Stimulated activated naive B cell treated with anti-CD40 and anti-IgM and Interleukin-4, amounts not matched to agents 10 μg/mL and 1 μg/mL and 100 μg/mL, for 72 hours (primary cell): Measurements from ENCODE around the gene CPT1B.

ENCODE experiments used
- ATAC-seq, 2 donors: fragments of 150-1000 bp; cut with Tn5 transposase; replicated peaks; 2 replicates each; pipeline ENCODE4 v1.10.0; 2021; ENCODE audit warnings: moderate library complexity in 1 of 2
- DNase-seq: peaks from one replicate; pipeline ENCODE4 v3.0.0; 2021
- H3K27ac Mint-ChIP-seq: one replicate; pipeline ENCODE4 v1.8.0; 2022; ENCODE audit warnings: mild to moderate bottlenecking, mixed read lengths
- H3K27me3 Mint-ChIP-seq, 2 donors: one replicate each; pipeline ENCODE4 v1.8.0; 2022; ENCODE audit warnings: mixed read lengths in 2 of 2
- H3K36me3 Mint-ChIP-seq, 2 donors: one replicate each; pipeline ENCODE4 v1.8.0; 2022; ENCODE audit warnings: mixed read lengths in 2 of 2, mild to moderate bottlenecking in 1 of 2
- H3K4me1 Mint-ChIP-seq, 2 donors: one replicate each; pipeline ENCODE4 v1.8.0; 2022; ENCODE audit warnings: mixed read lengths in 2 of 2, mild to moderate bottlenecking in 1 of 2
- H3K4me3 Mint-ChIP-seq, 2 donors: one replicate each; pipeline ENCODE4 v1.8.0; 2022; ENCODE audit warnings: mild to moderate bottlenecking in 2 of 2, mixed read lengths in 2 of 2, moderate library complexity in 1 of 2
- H3K9me3 Mint-ChIP-seq, 2 donors: one replicate each; pipeline ENCODE4 v1.8.0; 2022; ENCODE audit warnings: mixed read lengths in 2 of 2, mild to moderate bottlenecking in 1 of 2

The CPT1B gene

GRCh38 chr22:50585238-50585637, 7.0 kb upstream of the CPT1B start:
- H3K36me3 Mint-ChIP-seq, result peaks cover 9 to 13% of the 10 kb centered on the region in 2 donors
- H3K27ac Mint-ChIP-seq, result no peak overlapping the region
- ATAC-seq, result no peak
- no peak overlapping the region for H3K4me3 Mint-ChIP-seq
- no peaks in the 10 kb centered on the region for H3K27me3 Mint-ChIP-seq
- peaks cover 10 to 23% of the 10 kb centered on the region in 2 donors for H3K4me1 Mint-ChIP-seq
- no peak for DNase-seq
- no peaks in the 10 kb centered on the region for H3K9me3 Mint-ChIP-seq

- DNase-seq (no peak), ATAC-seq (no peak)
- Mint-ChIP-seq H3K27ac (no peak overlapping the region), H3K4me3 (peak overlapping the region; percentile 89), H3K27me3 (no peaks in the 10 kb centered on the region), H3K4me1 (peaks cover 15 to 29% of the 10 kb centered on the region in 2 donors), H3K9me3 (no peaks in the 10 kb centered on the region), H3K36me3 (peaks cover 17 to 21% of the 10 kb centered on the region in 2 donors)
Observed at GRCh38 chr22:50584106-50585096, 6.2 kb upstream of the CPT1B start.

GRCh38 chr22:50583294-50583861, 5.2 kb upstream of the CPT1B start:
- Mint-ChIP-seq H3K4me3 (peak overlapping the region; percentile 89), H3K27me3 (no peaks in the 10 kb centered on the region), H3K9me3 (no peaks in the 10 kb centered on the region), H3K36me3 (peaks cover 21 to 24% of the 10 kb centered on the region in 2 donors), H3K4me1 (peaks cover 15 to 32% of the 10 kb centered on the region in 2 donors), H3K27ac (peak overlapping the region; percentile 76)
- DNase-seq (no peak), ATAC-seq (peak; percentile 31 to 32)

GRCh38 chr22:50582493-50583293, 4.5 kb upstream of the CPT1B start, which contains the start of gene CHKB:
Gene CHKB, minus strand, starts transcription at chr22:50582849. Its CDS starts 68 bp downstream, at chr22:50582781.
- Mint-ChIP-seq H3K27ac (peak within 1 kb of the TSS; percentile 98), H3K4me3 (peak within 1 kb of the TSS; percentile 89), H3K27me3 (no peaks in the 10 kb centered on the region), H3K4me1 (peaks cover 15 to 32% of the 10 kb centered on the region in 2 donors), H3K9me3 (no peaks in the 10 kb centered on the region), H3K36me3 (peaks cover 22 to 24% of the 10 kb centered on the region in 2 donors)
- DNase-seq (peak; percentile 99), ATAC-seq (peak; percentile 94 to 95)

- Mint-ChIP-seq H3K27me3 (no peaks in the 10 kb centered on the region), H3K4me3 (peak overlapping the region; percentile 89), H3K36me3 (peaks cover 28 to 30% of the 10 kb centered on the region in 2 donors), H3K4me1 (peaks cover 18 to 32% of the 10 kb centered on the region in 2 donors), H3K27ac (peak overlapping the region; percentile 85), H3K9me3 (no peaks in the 10 kb centered on the region)
- DNase-seq (no peak), ATAC-seq (peak in 1 of 2 donors; percentile 13)
Observed at GRCh38 chr22:50581950-50582492, 3.8 kb upstream of the CPT1B start.

GRCh38 chr22:50581031-50581949, 3.1 kb upstream of the CPT1B start:
- peak overlapping the region; percentile 89 for H3K4me3 Mint-ChIP-seq
- DNase-seq, result no peak
- H3K9me3 Mint-ChIP-seq, result no peaks in the 10 kb centered on the region
- peak overlapping the region; percentile 85 for H3K27ac Mint-ChIP-seq
- H3K4me1 Mint-ChIP-seq, result peaks cover 18 to 32% of the 10 kb centered on the region in 2 donors
- peaks cover 29 to 37% of the 10 kb centered on the region in 2 donors for H3K36me3 Mint-ChIP-seq
- H3K27me3 Mint-ChIP-seq, result no peaks in the 10 kb centered on the region
- ATAC-seq, result no peak

GRCh38 chr22:50579752-50580151, 1.5 kb upstream of the CPT1B start:
- no peaks in the 10 kb centered on the region for H3K9me3 Mint-ChIP-seq
- DNase-seq, result no peak
- no peak overlapping the region for H3K4me3 Mint-ChIP-seq
- ATAC-seq, result no peak
- H3K27me3 Mint-ChIP-seq, result no peaks in the 10 kb centered on the region
- no peak overlapping the region for H3K27ac Mint-ChIP-seq
- peaks cover 35 to 43% of the 10 kb centered on the region in 2 donors for H3K36me3 Mint-ChIP-seq
- H3K4me1 Mint-ChIP-seq, result peaks cover 18 to 32% of the 10 kb centered on the region in 2 donors

- no peak overlapping the region for H3K4me3 Mint-ChIP-seq
- DNase-seq, result no peak
- peaks cover 18 to 31% of the 10 kb centered on the region in 2 donors for H3K4me1 Mint-ChIP-seq
- no peaks in the 10 kb centered on the region for H3K27me3 Mint-ChIP-seq
- no peak for ATAC-seq
- H3K9me3 Mint-ChIP-seq, result no peaks in the 10 kb centered on the region
- H3K36me3 Mint-ChIP-seq, result peaks cover 42 to 51% of the 10 kb centered on the region in 2 donors
- H3K27ac Mint-ChIP-seq, result no peak overlapping the region
Observed at GRCh38 chr22:50578776-50579310, 616 bp upstream of the CPT1B start.

GRCh38 chr22:50577697-50577986, 585 bp downstream of the CPT1B start:
- H3K4me1 Mint-ChIP-seq, result peaks cover 14 to 23% of the 10 kb centered on the region in 2 donors
- ATAC-seq, result no peak
- peak overlapping the region; percentile 56 for H3K27ac Mint-ChIP-seq
- no peak overlapping the region for H3K4me3 Mint-ChIP-seq
- no peak for DNase-seq
- no peaks in the 10 kb centered on the region for H3K9me3 Mint-ChIP-seq
- H3K27me3 Mint-ChIP-seq, result no peaks in the 10 kb centered on the region
- peaks cover 42 to 54% of the 10 kb centered on the region in 2 donors for H3K36me3 Mint-ChIP-seq

- Mint-ChIP-seq H3K4me3 (no peak overlapping the region), H3K27ac (peak overlapping the region; percentile 56), H3K36me3 (peaks cover 42 to 57% of the 10 kb centered on the region in 2 donors), H3K27me3 (no peaks in the 10 kb centered on the region), H3K9me3 (no peaks in the 10 kb centered on the region), H3K4me1 (peaks cover 14 to 23% of the 10 kb centered on the region in 2 donors)
- ATAC-seq (no peak), DNase-seq (no peak)
Observed at GRCh38 chr22:50576806-50577696, 1.2 kb downstream of the CPT1B start.

GRCh38 chr22:50576070-50576469, 2.2 kb downstream of the CPT1B start:
- no peaks in the 10 kb centered on the region for H3K9me3 Mint-ChIP-seq
- ATAC-seq (no peak), DNase-seq (no peak)
- no peak overlapping the region for H3K4me3 Mint-ChIP-seq
- no peak overlapping the region for H3K27ac Mint-ChIP-seq
- H3K4me1 Mint-ChIP-seq, result peaks cover 10 to 14% of the 10 kb centered on the region in 2 donors
- H3K27me3 Mint-ChIP-seq, result no peaks in the 10 kb centered on the region
- H3K36me3 Mint-ChIP-seq, result peaks cover 47 to 65% of the 10 kb centered on the region in 2 donors

- H3K36me3 Mint-ChIP-seq, result peaks cover 50 to 68% of the 10 kb centered on the region in 2 donors
- no peaks in the 10 kb centered on the region for H3K27me3 Mint-ChIP-seq
- peaks cover 9 to 12% of the 10 kb centered on the region in 2 donors for H3K4me1 Mint-ChIP-seq
- ATAC-seq (no peak), DNase-seq (no peak)
- no peak overlapping the region for H3K4me3 Mint-ChIP-seq
- no peaks in the 10 kb centered on the region for H3K9me3 Mint-ChIP-seq
- H3K27ac Mint-ChIP-seq, result peak overlapping the region; percentile 28
Observed at GRCh38 chr22:50575426-50575941, 2.7 kb downstream of the CPT1B start.
